ENCODE results near the gene HTT. TPM values are rescaled to one million over a fixed set of nuclear protein-coding genes. Genes with fewer than 3 reads are reported as not detected.
"Not testable (repeated sequence)": the region's sequence is repeated elsewhere in the genome, so short reads cannot be mapped to it uniquely, and the experiment has no call there.

HTT gene
- total RNA-seq, 2 experiments from 2014 or later: 56.9 to 62.6 TPM

DNA sequence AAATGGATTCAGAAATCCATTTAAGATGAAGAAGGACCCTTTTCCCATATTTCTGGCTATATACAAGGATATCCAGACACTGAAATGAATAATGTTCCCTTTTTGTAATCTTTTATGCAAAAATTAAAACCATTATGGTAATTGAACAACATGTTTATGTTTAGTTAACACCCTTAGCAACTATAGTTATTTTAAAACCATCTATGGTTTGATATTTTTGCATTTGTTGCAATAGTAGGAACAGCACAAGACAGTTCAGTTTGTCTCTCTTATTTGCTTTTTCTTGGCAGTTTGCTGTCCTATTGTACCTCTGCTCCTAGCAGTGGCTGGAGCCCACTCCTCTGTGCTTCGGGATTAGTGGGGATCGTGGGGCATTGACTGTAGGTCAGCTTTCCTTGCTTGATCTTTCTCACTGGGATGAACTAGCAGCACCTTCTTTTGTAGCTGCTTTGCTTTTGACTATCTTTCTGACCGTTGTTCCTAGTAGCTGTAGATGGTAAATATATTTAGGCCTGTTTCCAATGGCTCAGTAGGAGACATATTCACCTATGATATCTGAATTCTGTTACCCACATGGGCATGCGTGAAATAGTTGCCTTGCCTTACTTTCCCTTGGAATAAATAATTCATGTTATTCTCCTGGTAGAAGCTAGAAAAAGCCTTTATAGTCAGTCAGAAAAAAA is 12.8 kb downstream of the HTT start:
- no peak overlapping the region for H3K4me3 Mint-ChIP-seq
- peaks cover 11% of the 10 kb centered on the region for H3K4me1 ChIP-seq (ENCODE audit: insufficient read depth, low read length)
- no peaks in the 10 kb centered on the region for H3K27me3 Mint-ChIP-seq
- H3K4me1 Mint-ChIP-seq (ENCODE audit: low read depth): peaks cover 41% of the 10 kb centered on the region
- POLR2A ChIA-PET: no interaction called here
- CTCF ChIA-PET: no interaction called here
- intact Hi-C loops (cut with DNase I, micrococcal nuclease): no loop called here
- no peak overlapping the region for H3K27ac Mint-ChIP-seq
- ATAC-seq (ENCODE audit: poor library complexity): no peak
- H3K4me3 ChIP-seq (ENCODE audit: low read length): no peak overlapping the region
- no peaks in the 10 kb centered on the region for H3K9me3 ChIP-seq (ENCODE audit: control insufficient read depth in 1 of 2, insufficient read depth in 1 of 2, low read length in 2 of 2)
- TF ChIP-seq, protein P1, sequence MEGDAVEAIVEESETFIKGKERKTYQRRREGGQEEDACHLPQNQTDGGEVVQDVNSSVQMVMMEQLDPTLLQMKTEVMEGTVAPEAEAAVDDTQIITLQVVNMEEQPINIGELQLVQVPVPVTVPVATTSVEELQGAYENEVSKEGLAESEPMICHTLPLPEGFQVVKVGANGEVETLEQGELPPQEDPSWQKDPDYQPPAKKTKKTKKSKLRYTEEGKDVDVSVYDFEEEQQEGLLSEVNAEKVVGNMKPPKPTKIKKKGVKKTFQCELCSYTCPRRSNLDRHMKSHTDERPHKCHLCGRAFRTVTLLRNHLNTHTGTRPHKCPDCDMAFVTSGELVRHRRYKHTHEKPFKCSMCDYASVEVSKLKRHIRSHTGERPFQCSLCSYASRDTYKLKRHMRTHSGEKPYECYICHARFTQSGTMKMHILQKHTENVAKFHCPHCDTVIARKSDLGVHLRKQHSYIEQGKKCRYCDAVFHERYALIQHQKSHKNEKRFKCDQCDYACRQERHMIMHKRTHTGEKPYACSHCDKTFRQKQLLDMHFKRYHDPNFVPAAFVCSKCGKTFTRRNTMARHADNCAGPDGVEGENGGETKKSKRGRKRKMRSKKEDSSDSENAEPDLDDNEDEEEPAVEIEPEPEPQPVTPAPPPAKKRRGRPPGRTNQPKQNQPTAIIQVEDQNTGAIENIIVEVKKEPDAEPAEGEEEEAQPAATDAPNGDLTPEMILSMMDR (IDR thresholded peaks at IDR 0.05): no peak
- no peak overlapping the region for H3K27ac ChIP-seq (ENCODE audit: low read depth in 1 of 2, low read length in 2 of 2)
- H3K36me3 ChIP-seq (ENCODE audit: insufficient read depth, low read length): peaks cover 29% of the 10 kb centered on the region
- no peak for DNase-seq
- H3K27me3 ChIP-seq (ENCODE audit: control insufficient read depth in 1 of 2, insufficient read depth in 2 of 2, low read length in 2 of 2): no peaks in the 10 kb centered on the region
- no peaks in the 10 kb centered on the region for H3K9me3 Mint-ChIP-seq
- H3K36me3 Mint-ChIP-seq (ENCODE audit: low read depth): peaks cover 59% of the 10 kb centered on the region

GRCh38 chr4:3091464-3091863 is 17.0 kb downstream of the HTT start:
- no peak for ATAC-seq (ENCODE audit: poor library complexity)
- Histone ChIP-seq H3K4me3 (ENCODE audit: low read length) (no peak overlapping the region), H3K4me1 (ENCODE audit: insufficient read depth, low read length) (no peaks in the 10 kb centered on the region), H3K9me3 (ENCODE audit: control insufficient read depth in 1 of 2, insufficient read depth in 1 of 2, low read length in 2 of 2) (no peaks in the 10 kb centered on the region), H3K36me3 (ENCODE audit: insufficient read depth, low read length) (peaks cover 38% of the 10 kb centered on the region), H3K27me3 (ENCODE audit: control insufficient read depth in 1 of 2, insufficient read depth in 2 of 2, low read length in 2 of 2) (no peaks in the 10 kb centered on the region), H3K27ac (ENCODE audit: low read depth in 1 of 2, low read length in 2 of 2) (no peak overlapping the region)
- H3K27me3 Mint-ChIP-seq: no peaks in the 10 kb centered on the region
- no peak overlapping the region for H3K27ac Mint-ChIP-seq
- H3K4me3 Mint-ChIP-seq: no peak overlapping the region
- no peaks in the 10 kb centered on the region for H3K9me3 Mint-ChIP-seq
- ChIA-PET CTCF (no interaction called here), POLR2A (no interaction called here)
- H3K4me1 Mint-ChIP-seq (ENCODE audit: low read depth): peaks cover 12% of the 10 kb centered on the region
- intact Hi-C loops (cut with DNase I, micrococcal nuclease): no loop called here
- H3K36me3 Mint-ChIP-seq (ENCODE audit: low read depth): peaks cover 84% of the 10 kb centered on the region
- no peak for DNase-seq
- TF ChIP-seq, protein P1 (IDR thresholded peaks at IDR 0.05): no peak

DNA sequence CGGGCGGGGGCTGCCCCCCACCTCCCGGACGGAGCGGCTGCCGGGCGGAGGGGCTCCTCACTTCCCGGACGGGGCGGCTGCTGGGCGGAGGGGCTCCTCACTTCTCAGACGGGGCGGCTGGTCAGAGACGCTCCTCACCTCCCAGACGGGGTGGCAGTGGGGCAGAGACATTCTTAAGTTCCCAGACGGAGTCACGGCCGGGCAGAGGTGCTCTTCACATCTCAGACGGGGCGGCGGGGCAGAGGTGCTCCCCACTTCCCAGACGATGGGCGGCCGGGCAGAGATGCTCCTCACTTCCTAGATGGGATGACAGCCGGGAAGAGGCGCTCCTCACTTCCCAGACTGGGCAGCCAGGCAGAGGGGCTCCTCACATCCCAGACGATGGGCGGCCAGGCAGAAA is 20.2 kb downstream of the HTT start:
- ATAC-seq (ENCODE audit: poor library complexity); intact Hi-C loops (cut with DNase I, micrococcal nuclease); H3K27me3 Mint-ChIP-seq; H3K27ac Mint-ChIP-seq; H3K4me3 ChIP-seq (ENCODE audit: low read length); CTCF ChIA-PET; H3K9me3 Mint-ChIP-seq; DNase-seq; POLR2A ChIA-PET; H3K27me3 ChIP-seq (ENCODE audit: control insufficient read depth in 1 of 2, insufficient read depth in 2 of 2, low read length in 2 of 2); H3K27ac ChIP-seq (ENCODE audit: low read depth in 1 of 2, low read length in 2 of 2); H3K9me3 ChIP-seq (ENCODE audit: control insufficient read depth in 1 of 2, insufficient read depth in 1 of 2, low read length in 2 of 2); H3K4me3 Mint-ChIP-seq; H3K4me1 ChIP-seq (ENCODE audit: insufficient read depth, low read length): not testable (repeated sequence)
- H3K36me3 Mint-ChIP-seq (ENCODE audit: low read depth): peaks cover 79% of the 10 kb centered on the region
- H3K4me1 Mint-ChIP-seq (ENCODE audit: low read depth): peaks cover 12% of the 10 kb centered on the region
- peaks cover 28% of the 10 kb centered on the region for H3K36me3 ChIP-seq (ENCODE audit: insufficient read depth, low read length)

- Histone ChIP-seq H3K36me3 (ENCODE audit: insufficient read depth, low read length) (peaks cover 32% of the 10 kb centered on the region), H3K27ac (ENCODE audit: low read depth in 1 of 2, low read length in 2 of 2) (no peak overlapping the region), H3K9me3 (ENCODE audit: control insufficient read depth in 1 of 2, insufficient read depth in 1 of 2, low read length in 2 of 2) (no peaks in the 10 kb centered on the region), H3K27me3 (ENCODE audit: control insufficient read depth in 1 of 2, insufficient read depth in 2 of 2, low read length in 2 of 2) (no peaks in the 10 kb centered on the region), H3K4me1 (ENCODE audit: insufficient read depth, low read length) (no peaks in the 10 kb centered on the region), H3K4me3 (ENCODE audit: low read length) (no peak overlapping the region)
- ATAC-seq (ENCODE audit: poor library complexity) (no peak), DNase-seq (no peak)
- Mint-ChIP-seq H3K27ac (no peak overlapping the region), H3K36me3 (ENCODE audit: low read depth) (peaks cover 82% of the 10 kb centered on the region), H3K4me1 (ENCODE audit: low read depth) (peaks cover 9% of the 10 kb centered on the region), H3K27me3 (no peaks in the 10 kb centered on the region), H3K9me3 (no peaks in the 10 kb centered on the region), H3K4me3 (no peak overlapping the region)
- intact Hi-C loops (cut with DNase I, micrococcal nuclease): no loop called here
- ChIA-PET POLR2A (no interaction called here), CTCF (interaction anchor here (0.6 to 1.5 kb wide), 2 partner anchors 11 to 379 kb away, joined by 5 read pairs; no protein-coding TSS in a partner anchor)
- TF ChIP-seq, protein P1 (IDR thresholded peaks at IDR 0.05): no peak
Measured at GRCh38 chr4:3096202-3096601, 21.7 kb downstream of the HTT start.
